ENCODE data around the gene DAB2IP. TPM values are rescaled to one million over a fixed set of nuclear protein-coding genes. Genes with fewer than 3 reads are reported as not detected.
"Not testable (repeated sequence)": the region's sequence is repeated elsewhere in the genome, so short reads cannot be mapped to it uniquely, and the experiment has no call there.

Gene DAB2IP
- total RNA-seq, 1 experiment from 2014 or later = 31.0 TPM

- ATAC-seq; RAD21 ChIA-PET (ENCODE audit: low non-redundant PET in 1 of 2, low total read pairs in 2 of 2, uncharacterized antibody in 2 of 2, unreplicated experiment in 2 of 2); H3K4me3 ChIP-seq (replicated peaks in 1 of 2; ENCODE audit: low read depth in 1 of 2, low read length in 2 of 2); BruUV-seq (replicated peaks); H3K9me3 ChIP-seq (ENCODE audit: control insufficient read depth in 1 of 2, insufficient read depth in 1 of 2, low read depth in 1 of 2, low read length in 2 of 2); H3K9me2 ChIP-seq (ENCODE audit: insufficient read depth); H4K20me1 ChIP-seq (ENCODE audit: insufficient read depth); CTCF ChIA-PET; POLR2A ChIA-PET; H3K27me3 ChIP-seq (ENCODE audit: insufficient read depth, low read length); H3K79me2 ChIP-seq (ENCODE audit: insufficient read depth, low read length); H3K36me3 ChIP-seq (ENCODE audit: control insufficient read depth in 1 of 2, insufficient read depth in 2 of 2, low read length in 2 of 2); H3K4me2 ChIP-seq (ENCODE audit: low read length); H2AFZ ChIP-seq (ENCODE audit: low read depth, low read length, poor library complexity, severe bottlenecking); DNase-seq (ENCODE audit: low read depth, low spot score); H3K27ac ChIP-seq (ENCODE audit: low read depth, low read length); H3K9ac ChIP-seq (ENCODE audit: low read length): not testable (repeated sequence)
- intact Hi-C loops (cut with micrococcal nuclease) = loop anchor here (5.0 kb wide), 1 partner anchor 38 kb away; no protein-coding TSS in a partner anchor
- peaks cover 7 to 12% of the 10 kb centered on the region in 2 experiments; a peak in 3 of 4 replicates for H3K4me1 ChIP-seq (ENCODE audit: control insufficient read depth in 1 of 2, insufficient read depth in 2 of 2, low read length in 2 of 2)
Measured at GRCh38 chr9:121644040-121644439, 7.4 kb upstream of the DAB2IP start.

- Histone ChIP-seq H3K27me3 (ENCODE audit: insufficient read depth, low read length) (no peaks in the 10 kb centered on the region), H3K27ac (ENCODE audit: low read depth, low read length) (no peak overlapping the region), H2AFZ (ENCODE audit: low read depth, low read length, poor library complexity, severe bottlenecking) (no peak overlapping the region), H3K79me2 (ENCODE audit: insufficient read depth, low read length) (no peaks in the 10 kb centered on the region), H3K9me2 (ENCODE audit: insufficient read depth) (no peaks in the 10 kb centered on the region), H3K9me3 (ENCODE audit: control insufficient read depth in 1 of 2, insufficient read depth in 1 of 2, low read depth in 1 of 2, low read length in 2 of 2) (no peaks in the 10 kb centered on the region), H3K4me3 (replicated peaks in 1 of 2; ENCODE audit: low read depth in 1 of 2, low read length in 2 of 2) (no peak overlapping the region), H3K9ac (ENCODE audit: low read length) (no peak overlapping the region), H3K4me2 (ENCODE audit: low read length) (no peak overlapping the region), H4K20me1 (ENCODE audit: insufficient read depth) (no peaks in the 10 kb centered on the region), H3K4me1 (ENCODE audit: control insufficient read depth in 1 of 2, insufficient read depth in 2 of 2, low read length in 2 of 2) (peaks cover 15 to 22% of the 10 kb centered on the region in 2 experiments), H3K36me3 (ENCODE audit: control insufficient read depth in 1 of 2, insufficient read depth in 2 of 2, low read length in 2 of 2) (no peaks in the 10 kb centered on the region)
- no peak for TF ChIP-seq POLR2AphosphoS5 (IDR thresholded peaks at IDR 0.05; ENCODE audit: low read depth, low read length)
- TF ChIP-seq SP1 (IDR thresholded peaks at IDR 0.05; ENCODE audit: low read depth) = no peak
- TF ChIP-seq EGR1 (IDR thresholded peaks at IDR 0.05; ENCODE audit: low read depth) = no peak
- TF ChIP-seq ZFX (IDR thresholded peaks at IDR 0.05) = no peak
- TF ChIP-seq MAX (IDR thresholded peaks at IDR 0.05) = no peak
- no peak for TF ChIP-seq ATF3 (IDR thresholded peaks at IDR 0.05)
- no peak for TF ChIP-seq EZH2phosphoT487 (IDR thresholded peaks at IDR 0.05; ENCODE audit: borderline replicate concordance)
- TF ChIP-seq EZH2 (IDR thresholded peaks at IDR 0.05) = no peak
- TF ChIP-seq FOSL1 (IDR thresholded peaks at IDR 0.05; ENCODE audit: low read depth) = no peak
- TF ChIP-seq CEBPB (IDR thresholded peaks at IDR 0.05; ENCODE audit: low read depth) = no peak
- TF ChIP-seq SIN3A (IDR thresholded peaks at IDR 0.05; ENCODE audit: low read depth) = no peak
- no peak for TF ChIP-seq RAD21 (IDR thresholded peaks at IDR 0.05; ENCODE audit: low read depth)
- TF ChIP-seq SRF (IDR thresholded peaks at IDR 0.05; ENCODE audit: low read depth) = no peak
- TF ChIP-seq ELF1 (IDR thresholded peaks at IDR 0.05; ENCODE audit: borderline replicate concordance, low read depth) = no peak
- no peak for TF ChIP-seq CBX3 (IDR thresholded peaks at IDR 0.05; ENCODE audit: low read depth)
- TF ChIP-seq ZBTB33 (IDR thresholded peaks at IDR 0.05; ENCODE audit: extremely low read depth, insufficient replicate concordance, low read length) = no peak
- no peak for TF ChIP-seq YY1 (IDR thresholded peaks at IDR 0.05; ENCODE audit: extremely low read depth, insufficient replicate concordance, low read depth, low read length)
- ChIA-PET POLR2A (no interaction called here), RAD21 (ENCODE audit: low non-redundant PET in 1 of 2, low total read pairs in 2 of 2, uncharacterized antibody in 2 of 2, unreplicated experiment in 2 of 2) (no interaction called here), CTCF (no interaction called here)
- DNase-seq (ENCODE audit: low read depth, low spot score) = no peak
- ATAC-seq = no peak
- BruUV-seq (replicated peaks) = no TSS peak
- intact Hi-C loops (cut with micrococcal nuclease) = no loop called here
Measured at GRCh38 chr9:121645003-121645402, 6.4 kb upstream of the DAB2IP start.

All from HCT116 (cell line).